ENCODE data around the gene SETBP1. TPM values are rescaled to one million over a fixed set of nuclear protein-coding genes. Genes with fewer than 3 reads are reported as not detected.

Gene SETBP1
- total and polyA plus RNA-seq, 2 of the 8 experiments (the other 6 are each of a cell fraction or from before 2014, with no cell fraction given) = 2.0 to 6.5 TPM

GRCh38 chr18:44777457-44778192 is 96.9 kb downstream of the SETBP1 start (continued):
- TF ChIP-seq CHD7 (IDR thresholded peaks at IDR 0.05; ENCODE audit: insufficient replicate concordance, low read length) (no peak), EZH2 (IDR thresholded peaks at IDR 0.05; ENCODE audit: low read depth, low read length, severe bottlenecking) (no peak), POLR2AphosphoS5 (IDR thresholded peaks at IDR 0.05; ENCODE audit: low read depth, low read length) (no peak), USF2 (IDR thresholded peaks at IDR 0.05; ENCODE audit: low read length) (no peak), KDM4A (IDR thresholded peaks at IDR 0.05; ENCODE audit: low read depth, low read length, severe bottlenecking) (no peak), CHD1 (IDR thresholded peaks at IDR 0.05; ENCODE audit: low read depth, low read length) (no peak), YY1 (IDR thresholded peaks at IDR 0.05; ENCODE audit: low read depth, low read length) (no peak), BACH1 (IDR thresholded peaks at IDR 0.05; ENCODE audit: low read length) (no peak), HDAC6 (IDR thresholded peaks at IDR 0.05; ENCODE audit: low read depth, low read length) (no peak)

All from H1 (cell line).